Endodermal cell (in vitro differentiated cells): ENCODE measurements around the gene DAZAP2. TPM values are rescaled to one million over a fixed set of nuclear protein-coding genes. Genes with fewer than 3 reads are reported as not detected.

Experiments used
- DNase-seq: peaks from one replicate; pipeline ENCODE4 v3.0.0-alpha.2; 2017
- H3K27ac ChIP-seq: 2 replicates; pipeline ENCODE4 v1.5.1; 2013; ENCODE audit warnings: mild to moderate bottlenecking, low read depth, low read length, moderate library complexity
- H3K27me3 ChIP-seq: 2 replicates; pipeline ENCODE4 v1.6.1; 2013; ENCODE audit warnings: mild to moderate bottlenecking, low read length, moderate library complexity; ENCODE audit not compliant: insufficient read depth, control insufficient read depth, poor library complexity, severe bottlenecking
- H3K36me3 ChIP-seq: 2 replicates; pipeline ENCODE4 v1.7.0; 2013; ENCODE audit warnings: mild to moderate bottlenecking, low read length, moderate library complexity; ENCODE audit not compliant: control insufficient read depth, insufficient read depth
- H3K4me1 ChIP-seq: one replicate; pipeline ENCODE4 v1.7.0; 2013; ENCODE audit warnings: low read length; ENCODE audit not compliant: control insufficient read depth, insufficient read depth
- H3K4me3 ChIP-seq: 2 replicates; pipeline ENCODE4 v1.5.1; 2013; ENCODE audit warnings: mild to moderate bottlenecking, low read length, moderate library complexity
- H3K9ac ChIP-seq: 2 replicates; pipeline ENCODE4 v1.6.1; 2013; ENCODE audit warnings: mild to moderate bottlenecking, low read length, moderate library complexity; ENCODE audit not compliant: poor library complexity, severe bottlenecking; ENCODE audit errors: extremely low read depth
- H3K9me3 ChIP-seq: 2 replicates; pipeline ENCODE4 v1.6.1; 2013; ENCODE audit warnings: mild to moderate bottlenecking, low read length, moderate library complexity; ENCODE audit not compliant: control insufficient read depth
- H3K27ac Mint-ChIP-seq: 2 replicates; pipeline ENCODE4 v1.8.0; 2020; ENCODE audit warnings: mixed read lengths
- H3K27me3 Mint-ChIP-seq: 2 replicates; pipeline ENCODE4 v1.8.0; 2021; ENCODE audit warnings: mild to moderate bottlenecking, mixed read lengths; ENCODE audit not compliant: insufficient read depth
- H3K36me3 Mint-ChIP-seq: 2 replicates; pipeline ENCODE4 v1.8.0; 2020; ENCODE audit warnings: low read depth, mixed read lengths
- H3K4me1 Mint-ChIP-seq: 2 replicates; pipeline ENCODE4 v1.8.0; 2020; ENCODE audit warnings: mixed read lengths
- H3K4me3 Mint-ChIP-seq: 2 replicates; pipeline ENCODE4 v1.8.0; 2020; ENCODE audit warnings: mild to moderate bottlenecking, moderate library complexity, mixed read lengths
- H3K9me3 Mint-ChIP-seq: 2 replicates; pipeline ENCODE4 v1.8.0; 2020; ENCODE audit warnings: mild to moderate bottlenecking, mixed read lengths
- CTCF ChIP-seq: fragments of 200-600 bp; sonication (generic); conservative IDR thresholded peaks from 2 replicates; pipeline ENCODE4 v1.5.0; 2021; ENCODE audit warnings: antibody characterized with exemption, mild to moderate bottlenecking
- WGBS, 2 experiments: methylation state at CpG; one replicate each; pipeline versions ENCODE4 v1.1.5 to v1.1.7; 2013; ENCODE audit warnings: missing lambda C conversion rate in 2 of 2, mixed read lengths in 1 of 2; ENCODE audit not compliant: insufficient coverage in 1 of 2, insufficient read length in 1 of 2; 5-methylcytosine and 5-hydroxymethylcytosine counted together
- total RNA-seq, 2 donors: library from RNA; stranded (reverse); fragmentation: NEBNext Ultra II Directional in 1 of 2; extraction: Animal tissue kit (Norgen Biotek cat#: 25700) in 1 of 2; gene quantifications; 2 replicates in 1 of 2; 3 replicates in 1 of 2; pipeline ENCODE4 v1.2.1, GENCODE V29; 2021

DAZAP2 gene
- total RNA-seq, 2 donors from 2014 or later = 31.5 to 42.7 TPM

DNA sequence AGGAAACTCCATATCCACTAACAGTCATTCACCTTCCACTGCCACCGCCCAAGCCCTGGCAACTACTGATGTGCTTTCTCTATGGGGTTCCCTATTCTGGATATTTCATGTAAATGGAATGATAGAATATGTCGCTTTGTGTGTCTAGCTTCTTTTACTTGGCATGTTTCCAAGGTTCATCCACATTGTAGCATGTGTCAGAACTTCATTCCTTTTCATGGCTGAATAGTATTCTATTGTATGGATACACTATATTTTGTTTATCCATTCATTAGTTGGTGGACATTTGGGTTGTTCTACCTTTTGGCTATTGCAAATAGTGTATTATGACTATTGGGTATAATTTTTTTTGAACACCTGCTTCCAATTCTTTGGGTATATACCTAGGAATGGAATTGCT lies 29.4 kb upstream of the DAZAP2 start:
- H3K27me3 ChIP-seq = no peaks in the 10 kb centered on the region
- 83% methylated on average over 2 of the region's 2 CpGs; no CpG with 5 or more reads in 1 of the 2 experiments for WGBS, 2 experiments
- no peak overlapping the region for H3K4me3 ChIP-seq
- Mint-ChIP-seq H3K4me3 (no peak overlapping the region), H3K4me1 (no peaks in the 10 kb centered on the region), H3K27ac (no peak overlapping the region), H3K36me3 (peaks cover 10% of the 10 kb centered on the region), H3K9me3 (no peaks in the 10 kb centered on the region), H3K27me3 (no peaks in the 10 kb centered on the region)
- H3K27ac ChIP-seq = no peak overlapping the region
- H3K4me1 ChIP-seq = no peaks in the 10 kb centered on the region
- H3K9ac ChIP-seq = no peak overlapping the region
- no peak for DNase-seq
- no peak for TF ChIP-seq CTCF
- H3K36me3 ChIP-seq = no peaks in the 10 kb centered on the region
- H3K9me3 ChIP-seq = no peaks in the 10 kb centered on the region

- Mint-ChIP-seq H3K4me3 (no peak overlapping the region), H3K27me3 (no peaks in the 10 kb centered on the region), H3K9me3 (no peaks in the 10 kb centered on the region)
Measured at GRCh38 chr12:51210690-51211395, 27.8 kb upstream of the DAZAP2 start.

GRCh38 chr12:51214895-51215294 lies 23.7 kb upstream of the DAZAP2 start:
- Mint-ChIP-seq H3K27ac (no peak overlapping the region), H3K27me3 (no peaks in the 10 kb centered on the region), H3K4me1 (peaks cover 12% of the 10 kb centered on the region), H3K9me3 (no peaks in the 10 kb centered on the region), H3K4me3 (no peak overlapping the region), H3K36me3 (peaks cover 4% of the 10 kb centered on the region)
- WGBS, 2 experiments = 91 to 100% methylated on average over 3 to 5 of the region's 5 CpGs
- no peaks in the 10 kb centered on the region for H3K27me3 ChIP-seq
- H3K4me1 ChIP-seq = peaks cover 4% of the 10 kb centered on the region
- no peak for DNase-seq
- TF ChIP-seq CTCF = no peak
- H3K9me3 ChIP-seq = no peaks in the 10 kb centered on the region
- H3K4me3 ChIP-seq = no peak overlapping the region
- no peak overlapping the region for H3K9ac ChIP-seq
- no peak overlapping the region for H3K27ac ChIP-seq
- H3K36me3 ChIP-seq = no peaks in the 10 kb centered on the region

More at GRCh38 chr12:51210690-51211395, 27.8 kb upstream of the DAZAP2 start:
- no peak for TF ChIP-seq CTCF
- H3K36me3 ChIP-seq = no peaks in the 10 kb centered on the region
- no peaks in the 10 kb centered on the region for H3K27me3 ChIP-seq
- no peak for DNase-seq
- H3K27ac ChIP-seq = no peak overlapping the region
- H3K36me3 Mint-ChIP-seq = peaks cover 9% of the 10 kb centered on the region
- H3K4me1 ChIP-seq = no peaks in the 10 kb centered on the region
- no peaks in the 10 kb centered on the region for H3K9me3 ChIP-seq
- H3K4me3 ChIP-seq = no peak overlapping the region
- WGBS, 2 experiments = 74 to 79% methylated on average over 2 of the region's 2 CpGs
- no peak overlapping the region for H3K9ac ChIP-seq
- no peaks in the 10 kb centered on the region for H3K4me1 Mint-ChIP-seq
- no peak overlapping the region for H3K27ac Mint-ChIP-seq
